BE2C (cell line): ENCODE measurements around the gene DNAH3.
"Not testable (repeated sequence)": the region's sequence is repeated elsewhere in the genome, so short reads cannot be mapped to it uniquely, and the experiment has no call there.

Source experiments
- DNase-seq: peaks from one replicate; pipeline ENCODE4 v3.0.0-alpha.2; 2020
- H3K27me3 ChIP-seq: fragments of 250-450 bp; sonication (Bioruptor Pico); 2 replicates; pipeline ENCODE4 v1.5.1; 2020; ENCODE audit warnings: mild to moderate bottlenecking
- H3K36me3 ChIP-seq: fragments of 250-450 bp; sonication (Bioruptor Pico); 2 replicates; pipeline ENCODE4 v1.5.1; 2020; ENCODE audit warnings: mild to moderate bottlenecking
- H3K4me1 ChIP-seq: fragments of 250-450 bp; sonication (Bioruptor Pico); 2 replicates; pipeline ENCODE4 v1.5.1; 2020
- H3K4me3 ChIP-seq: 2 replicates; pipeline ENCODE4 v1.5.1; 2011; ENCODE audit warnings: low read depth, low read length
- H3K9me3 ChIP-seq: fragments of 250-450 bp; sonication (Bioruptor Pico); 2 replicates; pipeline ENCODE4 v1.5.1; 2020
- TF ChIP-seq, protein P1 (sequence below): IDR thresholded peaks from 2 replicates; pipeline ENCODE4 v1.5.1; 2012; ENCODE audit warnings: mild to moderate bottlenecking, low read depth, low read length

The DNAH3 gene

DNA sequence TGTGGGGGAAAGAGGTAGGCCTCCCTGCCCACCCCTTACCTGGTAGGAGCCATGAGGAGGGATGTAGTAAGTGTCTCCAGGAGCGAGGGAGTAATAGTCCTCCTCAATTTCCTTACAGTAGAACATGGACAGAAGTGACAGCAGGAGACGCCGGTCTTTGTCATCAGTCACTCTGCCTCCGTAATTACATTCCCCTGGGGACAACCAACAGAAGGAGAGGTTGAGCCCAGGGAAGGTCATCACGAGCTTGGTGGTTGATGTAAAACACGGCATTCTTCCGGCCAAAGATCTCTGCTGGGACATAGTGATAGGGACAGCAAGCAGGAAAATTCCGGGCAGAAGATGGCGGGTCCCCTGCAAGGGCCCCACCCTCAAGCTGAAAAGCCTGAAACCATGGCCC is 202.2 kb downstream of the DNAH3 start:
- Histone ChIP-seq H3K4me1 (no peaks in the 10 kb centered on the region), H3K9me3 (no peaks in the 10 kb centered on the region), H3K27me3 (no peaks in the 10 kb centered on the region), H3K4me3 (no peak overlapping the region), H3K36me3 (no peaks in the 10 kb centered on the region)
- DNase-seq, result no peak
- TF ChIP-seq, protein P1, sequence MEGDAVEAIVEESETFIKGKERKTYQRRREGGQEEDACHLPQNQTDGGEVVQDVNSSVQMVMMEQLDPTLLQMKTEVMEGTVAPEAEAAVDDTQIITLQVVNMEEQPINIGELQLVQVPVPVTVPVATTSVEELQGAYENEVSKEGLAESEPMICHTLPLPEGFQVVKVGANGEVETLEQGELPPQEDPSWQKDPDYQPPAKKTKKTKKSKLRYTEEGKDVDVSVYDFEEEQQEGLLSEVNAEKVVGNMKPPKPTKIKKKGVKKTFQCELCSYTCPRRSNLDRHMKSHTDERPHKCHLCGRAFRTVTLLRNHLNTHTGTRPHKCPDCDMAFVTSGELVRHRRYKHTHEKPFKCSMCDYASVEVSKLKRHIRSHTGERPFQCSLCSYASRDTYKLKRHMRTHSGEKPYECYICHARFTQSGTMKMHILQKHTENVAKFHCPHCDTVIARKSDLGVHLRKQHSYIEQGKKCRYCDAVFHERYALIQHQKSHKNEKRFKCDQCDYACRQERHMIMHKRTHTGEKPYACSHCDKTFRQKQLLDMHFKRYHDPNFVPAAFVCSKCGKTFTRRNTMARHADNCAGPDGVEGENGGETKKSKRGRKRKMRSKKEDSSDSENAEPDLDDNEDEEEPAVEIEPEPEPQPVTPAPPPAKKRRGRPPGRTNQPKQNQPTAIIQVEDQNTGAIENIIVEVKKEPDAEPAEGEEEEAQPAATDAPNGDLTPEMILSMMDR, result no peak

DNA sequence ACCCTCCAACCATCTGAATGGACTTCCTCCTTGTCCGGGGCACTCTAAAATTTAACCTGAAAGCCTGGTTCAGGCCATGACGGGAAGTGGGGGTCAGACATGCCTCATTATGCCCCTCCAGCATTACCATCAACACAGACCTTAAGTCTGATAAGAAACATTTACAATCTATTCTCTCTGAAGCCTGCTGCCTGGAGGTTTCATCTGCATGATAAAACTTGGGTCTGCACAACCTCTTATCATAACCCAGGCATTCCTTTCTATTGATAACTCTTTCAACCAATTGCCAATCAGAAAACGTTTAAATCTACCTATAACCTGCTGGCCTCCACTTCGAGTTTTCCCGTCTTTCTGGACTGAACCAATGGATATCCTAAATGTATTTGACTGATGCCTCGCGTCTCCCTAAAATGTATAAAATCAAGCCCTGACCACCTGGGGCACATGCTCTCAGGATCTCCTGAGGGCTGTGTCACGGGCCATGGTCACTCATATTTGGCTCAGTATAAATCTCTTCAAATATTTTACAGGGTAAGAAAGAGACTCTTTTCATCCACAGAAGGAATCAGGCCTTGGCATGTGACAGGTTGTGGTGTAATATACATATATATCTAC is 204.5 kb downstream of the DNAH3 start:
- no peak overlapping the region for H3K4me3 ChIP-seq
- no peak for DNase-seq
- no peaks in the 10 kb centered on the region for H3K9me3 ChIP-seq
- no peaks in the 10 kb centered on the region for H3K36me3 ChIP-seq
- H3K27me3 ChIP-seq, result no peaks in the 10 kb centered on the region
- TF ChIP-seq, protein P1, result no peak
- no peaks in the 10 kb centered on the region for H3K4me1 ChIP-seq

DNA sequence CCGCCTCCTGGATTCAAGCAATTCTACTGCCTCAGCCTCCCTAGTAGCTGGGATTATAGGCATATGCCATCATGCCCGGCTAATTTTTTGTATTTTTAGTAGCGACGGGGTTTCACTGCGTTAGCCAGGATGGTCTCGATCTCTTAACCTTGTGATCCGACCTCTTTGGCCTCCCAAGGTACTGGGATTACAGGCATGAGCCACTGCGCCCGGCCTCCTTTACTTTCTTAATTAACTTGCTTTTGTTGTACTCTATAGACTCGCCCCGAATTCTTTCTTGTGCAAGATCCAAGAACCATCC is 205.1 kb downstream of the DNAH3 start:
- H3K9me3 ChIP-seq, DNase-seq, H3K36me3 ChIP-seq, H3K4me3 ChIP-seq, H3K27me3 ChIP-seq, H3K4me1 ChIP-seq: not testable (repeated sequence)

DNA sequence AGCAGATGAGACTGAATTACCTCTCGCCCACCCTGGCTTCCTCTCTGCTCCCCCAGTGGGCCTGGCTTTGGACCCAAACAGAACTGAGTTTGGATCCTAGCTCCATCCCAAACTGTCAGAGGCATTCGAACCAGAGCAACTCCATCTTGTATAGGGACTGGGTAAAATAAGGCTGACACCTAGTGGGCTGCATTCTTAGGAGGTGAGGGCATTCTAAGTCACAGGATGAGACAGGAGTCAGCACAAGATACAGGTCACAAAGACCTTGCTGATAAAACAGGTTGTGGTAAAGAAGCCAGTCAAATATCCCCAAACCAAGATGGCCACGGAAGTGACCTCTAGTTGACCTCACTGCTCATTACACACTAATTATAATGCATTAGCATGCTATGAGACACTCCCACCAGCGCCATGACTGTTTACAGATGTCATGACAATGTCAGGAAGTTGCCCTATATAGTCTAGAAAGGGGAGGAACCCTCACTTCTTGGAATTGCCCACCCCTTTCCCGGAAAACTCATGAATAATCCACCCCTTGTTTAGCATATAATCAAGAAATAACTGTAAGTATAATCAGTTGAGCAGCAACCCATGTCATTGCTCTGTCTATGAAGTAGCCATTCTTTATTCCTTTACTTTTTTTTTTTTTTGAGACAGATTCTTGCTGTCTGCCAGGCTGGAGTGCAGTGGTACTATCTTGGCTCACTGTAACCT is 205.6 kb downstream of the DNAH3 start:
- TF ChIP-seq, protein P1, result no peak
- Histone ChIP-seq H3K4me1 (no peaks in the 10 kb centered on the region), H3K9me3 (no peaks in the 10 kb centered on the region), H3K27me3 (no peaks in the 10 kb centered on the region), H3K36me3 (no peaks in the 10 kb centered on the region), H3K4me3 (no peak overlapping the region)
- peak; percentile 13 for DNase-seq

DNA sequence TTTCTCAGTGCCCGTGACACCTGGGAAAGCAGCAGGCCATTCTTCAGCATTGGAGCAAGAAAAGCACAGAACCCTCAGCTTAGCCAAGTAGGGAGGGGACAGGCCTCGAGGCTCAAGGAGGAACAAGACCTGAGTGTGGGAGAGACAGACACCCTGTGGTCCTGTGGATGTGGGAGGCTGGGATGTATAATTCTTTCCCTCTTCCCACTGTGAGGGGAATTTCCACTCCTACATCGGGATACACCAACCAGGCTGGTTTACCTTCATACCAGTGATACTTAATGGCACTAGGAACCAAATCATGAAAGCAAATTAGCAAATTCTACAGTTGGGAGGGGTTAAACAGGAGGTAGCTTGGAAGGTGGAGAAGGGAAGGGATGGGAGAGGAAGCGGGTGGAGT is 208.4 kb downstream of the DNAH3 start:
- Histone ChIP-seq H3K9me3 (no peaks in the 10 kb centered on the region), H3K36me3 (no peaks in the 10 kb centered on the region), H3K4me3 (no peak overlapping the region), H3K4me1 (no peaks in the 10 kb centered on the region), H3K27me3 (no peaks in the 10 kb centered on the region)
- DNase-seq, result no peak
- TF ChIP-seq, protein P1, result no peak

DNA sequence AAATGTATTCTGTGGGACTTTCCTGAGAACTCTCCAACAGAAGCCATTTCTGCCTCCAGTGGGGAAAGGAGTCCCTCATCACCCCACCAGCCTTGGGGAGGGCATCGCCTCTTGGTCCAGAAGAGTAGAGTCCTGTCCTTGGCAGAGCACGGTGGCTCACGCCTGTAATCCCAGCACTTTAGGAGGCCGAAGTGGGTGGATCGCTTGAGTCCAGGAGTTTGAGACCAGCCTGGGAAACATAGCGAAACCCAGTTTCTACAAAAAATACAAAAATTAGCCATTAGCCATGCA is 209.1 kb downstream of the DNAH3 start:
- H3K4me3 ChIP-seq, result no peak overlapping the region
- TF ChIP-seq, protein P1, result no peak
- no peaks in the 10 kb centered on the region for H3K9me3 ChIP-seq
- H3K4me1 ChIP-seq, result no peaks in the 10 kb centered on the region
- H3K36me3 ChIP-seq, result no peaks in the 10 kb centered on the region
- no peak for DNase-seq
- H3K27me3 ChIP-seq, result no peaks in the 10 kb centered on the region; the same call in 1 of the 2 replicates
